WTC11 (cell line): ENCODE data around the gene KNDC1. TPM values are rescaled to one million over a fixed set of nuclear protein-coding genes. Genes with fewer than 3 reads are reported as not detected.

Source experiments
- ATAC-seq: fragments of 200-7000 bp; cut with Tn5 transposase; 2 replicates; pipeline ENCODE4 v1.10.0; 2021; ENCODE audit warnings: mild to moderate bottlenecking, moderate library complexity
- CTCF ChIA-PET: fragments of 300-600 bp; sonication (Branson Sonifier 250); formaldehyde crosslinking; loops from one replicate; lab custom pipeline; 2021; ENCODE audit warnings: antibody characterized with exemption; lab: Charles Lee
- POLR2A ChIA-PET: fragments of 350-600 bp; sonication (Branson Sonifier 250); formaldehyde crosslinking; loops from one replicate; lab custom pipeline; 2021; ENCODE audit warnings: antibody characterized with exemption; lab: Charles Lee
- DNase-seq: peaks from one replicate; pipeline ENCODE4 v3.0.0; 2021; ENCODE audit warnings: low spot score
- H3K27ac Mint-ChIP-seq: 2 replicates; pipeline ENCODE4 v1.8.0; 2021; ENCODE audit warnings: mixed read lengths
- H3K27me3 Mint-ChIP-seq: 2 replicates; pipeline ENCODE4 v1.8.0; 2021; ENCODE audit warnings: low read depth, mild to moderate bottlenecking, moderate library complexity, mixed read lengths
- H3K36me3 Mint-ChIP-seq: 2 replicates; pipeline ENCODE4 v1.8.0; 2021; ENCODE audit warnings: mixed read lengths
- H3K4me1 Mint-ChIP-seq: 2 replicates; pipeline ENCODE4 v1.8.0; 2022; ENCODE audit warnings: mixed read lengths
- H3K4me3 Mint-ChIP-seq: 2 replicates; pipeline ENCODE4 v1.8.0; 2021; ENCODE audit warnings: mild to moderate bottlenecking, moderate library complexity, mixed read lengths
- H3K9me3 Mint-ChIP-seq: 2 replicates; pipeline ENCODE4 v1.8.0; 2021; ENCODE audit warnings: mixed read lengths
- ARID4B ChIP-seq: sonication (generic); formaldehyde crosslinking; IDR thresholded peaks from 2 replicates; pipeline ENCODE4 v1.8.0; 2023; ENCODE audit warnings: missing genetic modification reagents, mild to moderate bottlenecking, borderline replicate concordance
- ATF1 ChIP-seq: sonication (generic); formaldehyde crosslinking; IDR thresholded peaks from 2 replicates; pipeline ENCODE4 v1.8.1; 2023; ENCODE audit warnings: mild to moderate bottlenecking, moderate library complexity, missing genetic modification reagents
- ATF2 ChIP-seq: sonication (generic); formaldehyde crosslinking; IDR thresholded peaks from 2 replicates; pipeline ENCODE4 v1.8.1; 2022; ENCODE audit warnings: low read depth, missing genetic modification reagents, borderline replicate concordance
- CBFB ChIP-seq: sonication (generic); formaldehyde crosslinking; IDR thresholded peaks from 2 replicates; pipeline ENCODE4 v1.8.1; 2022; ENCODE audit warnings: mild to moderate bottlenecking, low read depth, missing genetic modification reagents
- CTCF ChIP-seq: fragments of 200-600 bp; IDR thresholded peaks from 2 replicates; pipeline ENCODE4 v1.8.0; 2022; ENCODE audit warnings: antibody characterized with exemption
- E2F4 ChIP-seq: sonication (generic); formaldehyde crosslinking; IDR thresholded peaks from 2 replicates; pipeline ENCODE4 v1.8.1; 2022; ENCODE audit warnings: low read depth, mild to moderate bottlenecking, moderate library complexity, missing genetic modification reagents, borderline replicate concordance
- ESRRA ChIP-seq: sonication (generic); formaldehyde crosslinking; IDR thresholded peaks from 2 replicates; pipeline ENCODE4 v1.8.1; 2022; ENCODE audit warnings: mild to moderate bottlenecking, missing genetic modification reagents, borderline replicate concordance
- FOXJ3 ChIP-seq: sonication (generic); formaldehyde crosslinking; IDR thresholded peaks from 2 replicates; pipeline ENCODE4 v1.9.0; 2021; ENCODE audit warnings: missing genetic modification reagents, mild to moderate bottlenecking, borderline replicate concordance
- FOXP1 ChIP-seq: sonication (generic); formaldehyde crosslinking; IDR thresholded peaks from 2 replicates; pipeline ENCODE4 v1.8.0; 2022; ENCODE audit warnings: missing genetic modification reagents, mild to moderate bottlenecking, moderate library complexity, borderline replicate concordance
- HMGXB4 ChIP-seq: sonication (generic); formaldehyde crosslinking; IDR thresholded peaks from 2 replicates; pipeline ENCODE4 v1.8.1; 2023; ENCODE audit warnings: mild to moderate bottlenecking, moderate library complexity, missing genetic modification reagents
- JAZF1 ChIP-seq: fragments of 250-450 bp; sonication (Bioruptor Pico); IDR thresholded peaks from 2 replicates; pipeline ENCODE4 v1.9.0; 2021; ENCODE audit warnings: moderate library complexity, mild to moderate bottlenecking, inconsistent platforms
- JUN ChIP-seq: sonication (generic); formaldehyde crosslinking; IDR thresholded peaks from 2 replicates; pipeline ENCODE4 v1.8.0; 2023; ENCODE audit warnings: mild to moderate bottlenecking, missing genetic modification reagents
- MAX ChIP-seq: sonication (generic); formaldehyde crosslinking; IDR thresholded peaks from 2 replicates; pipeline ENCODE4 v1.8.0; 2022; ENCODE audit warnings: mild to moderate bottlenecking, missing genetic modification reagents
- MXD4 ChIP-seq: fragments of 250-450 bp; sonication (Bioruptor Pico); IDR thresholded peaks from 2 replicates; pipeline ENCODE4 v1.8.0; 2021; ENCODE audit warnings: mild to moderate bottlenecking, moderate library complexity, borderline replicate concordance
- NR2C2 ChIP-seq: sonication (generic); formaldehyde crosslinking; IDR thresholded peaks from 2 replicates; pipeline ENCODE4 v1.8.0; 2022; ENCODE audit warnings: mild to moderate bottlenecking, missing genetic modification reagents
- PRRX2 ChIP-seq: fragments of 250-450 bp; sonication (Bioruptor Pico); IDR thresholded peaks from 2 replicates; pipeline ENCODE4 v1.8.0; 2021; ENCODE audit warnings: mild to moderate bottlenecking
- RORB ChIP-seq: fragments of 250-450 bp; sonication (Bioruptor Pico); IDR thresholded peaks from 2 replicates; pipeline ENCODE4 v1.9.0; 2021; ENCODE audit warnings: mild to moderate bottlenecking
- SMAD3 ChIP-seq: sonication (generic); formaldehyde crosslinking; IDR thresholded peaks from 2 replicates; pipeline ENCODE4 v1.8.0; 2022; ENCODE audit warnings: missing genetic modification reagents, mild to moderate bottlenecking, borderline replicate concordance
- SP1 ChIP-seq: sonication (generic); formaldehyde crosslinking; conservative IDR thresholded peaks from 2 replicates; pipeline ENCODE4 v1.8.1; 2022; ENCODE audit warnings: missing genetic modification reagents
- ZBTB21 ChIP-seq: sonication (generic); formaldehyde crosslinking; IDR thresholded peaks from 2 replicates; pipeline ENCODE4 v1.8.1; 2023; ENCODE audit warnings: mild to moderate bottlenecking, missing genetic modification reagents, borderline replicate concordance
- ZNF232 ChIP-seq: sonication (generic); formaldehyde crosslinking; IDR thresholded peaks from 2 replicates; pipeline ENCODE4 v1.8.0; 2022; ENCODE audit warnings: mild to moderate bottlenecking, missing genetic modification reagents
- ZNF263 ChIP-seq: sonication (generic); formaldehyde crosslinking; IDR thresholded peaks from 2 replicates; pipeline ENCODE4 v1.8.1; 2022; ENCODE audit warnings: low read depth, mild to moderate bottlenecking, moderate library complexity, missing genetic modification reagents
- ZNF317 ChIP-seq: sonication (generic); formaldehyde crosslinking; IDR thresholded peaks from 2 replicates; pipeline ENCODE4 v1.8.1; 2023; ENCODE audit warnings: low read depth, mild to moderate bottlenecking, moderate library complexity, missing genetic modification reagents, borderline replicate concordance
- ZNF671 ChIP-seq: fragments of 250-450 bp; sonication (Bioruptor Pico); IDR thresholded peaks from 2 replicates; pipeline ENCODE4 v1.8.0; 2021; ENCODE audit warnings: mild to moderate bottlenecking
- total RNA-seq: library from RNA; stranded (reverse); gene quantifications from 3 replicates; pipeline ENCODE4 v1.2.3, GENCODE V29; 2021

KNDC1 gene
- total RNA-seq, 1 experiment from 2014 or later: 26.6 TPM

DNA sequence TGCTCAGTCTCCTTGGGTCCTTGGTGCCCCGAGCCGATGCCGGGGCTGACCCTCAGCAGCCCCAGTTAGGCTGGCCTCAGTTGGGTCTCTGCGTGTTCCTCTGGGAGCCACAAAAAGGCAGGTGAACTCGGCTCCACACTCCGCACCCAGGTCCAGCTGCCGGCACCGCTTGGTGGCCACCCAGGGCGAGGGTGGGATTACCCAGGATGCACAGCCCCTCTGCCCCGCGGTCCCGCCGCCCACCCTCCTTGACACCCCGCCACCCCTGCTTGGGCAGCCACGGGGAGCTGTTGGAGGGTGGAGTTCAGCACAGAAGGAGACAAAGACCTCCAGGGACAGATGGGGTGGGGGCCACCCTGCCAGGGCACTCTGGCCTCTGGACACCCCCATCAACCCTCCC lies 95.3 kb downstream of the KNDC1 start:
- ChIA-PET POLR2A (no interaction called here), CTCF (interaction anchor here (5.0 kb wide), 1 partner anchor 9 kb away, joined by 61 read pairs; no protein-coding TSS in a partner anchor)
- H3K27ac Mint-ChIP-seq: no peak overlapping the region
- TF ChIP-seq RORB (CRISPR knock-in tag) (no peak), CBFB (CRISPR knock-in tag) (no peak), ZNF671 (CRISPR knock-in tag) (no peak), MAX (CRISPR knock-in tag) (no peak), CTCF (no peak), NR2C2 (CRISPR knock-in tag) (no peak), MXD4 (CRISPR knock-in tag) (no peak), FOXJ3 (CRISPR knock-in tag) (no peak), ATF2 (no peak), ZNF263 (CRISPR knock-in tag) (no peak), E2F4 (CRISPR knock-in tag) (no peak), PRRX2 (CRISPR knock-in tag) (no peak), ZNF232 (CRISPR knock-in tag) (no peak), ESRRA (no peak), JAZF1 (CRISPR knock-in tag) (no peak), FOXP1 (CRISPR knock-in tag) (no peak), ZBTB21 (CRISPR knock-in tag) (no peak), JUN (CRISPR knock-in tag) (no peak), ATF1 (CRISPR knock-in tag) (no peak)
- no peaks in the 10 kb centered on the region; the same call in 1 of the 2 replicates for H3K27me3 Mint-ChIP-seq
- ATAC-seq (no peak), DNase-seq (no peak)
- no peaks in the 10 kb centered on the region for H3K9me3 Mint-ChIP-seq
- no peaks in the 10 kb centered on the region for H3K36me3 Mint-ChIP-seq
- H3K4me1 Mint-ChIP-seq: peaks cover 9% of the 10 kb centered on the region
- H3K4me3 Mint-ChIP-seq: no peak overlapping the region

DNA sequence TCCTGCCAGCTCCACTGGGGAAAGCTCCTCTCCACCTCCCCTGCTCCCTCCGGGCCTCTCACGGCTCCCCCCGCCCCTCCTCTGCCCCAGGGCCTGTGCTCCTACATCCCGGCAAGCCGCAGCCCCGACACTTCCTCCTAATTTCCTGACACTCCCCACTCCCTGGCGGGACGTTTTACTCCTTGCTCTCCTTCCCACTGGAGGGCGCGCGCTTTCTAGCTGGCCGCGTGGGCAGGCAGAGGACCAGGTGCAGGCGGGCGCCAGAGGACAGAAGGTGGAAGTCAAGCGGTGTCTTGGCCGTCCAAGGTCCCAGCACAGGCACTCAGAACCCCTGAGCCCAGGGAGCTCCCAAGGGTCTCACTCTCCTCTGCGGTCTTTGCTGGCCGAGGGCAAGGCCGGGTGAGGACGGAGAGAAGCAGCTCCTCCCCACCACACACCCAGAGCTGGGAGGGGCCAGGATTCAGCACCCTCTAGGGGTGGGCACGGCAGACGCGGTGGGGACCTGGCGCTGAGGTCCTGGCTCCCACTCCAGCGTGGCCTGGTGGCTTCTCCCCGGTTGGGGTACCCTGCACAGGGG lies 97.6 kb downstream of the KNDC1 start:
- ATAC-seq (peak; percentile 79), DNase-seq (peak; percentile 69)
- H3K27me3 Mint-ChIP-seq: peaks cover 3% of the 10 kb centered on the region
- H3K4me1 Mint-ChIP-seq: peaks cover 13% of the 10 kb centered on the region
- H3K4me3 Mint-ChIP-seq: peak overlapping the region; percentile 75
- ChIA-PET POLR2A (interaction anchor here (0.6 to 0.7 kb wide), 3 partner anchors 11 to 274 kb away, joined by 3 to 5 read pairs (median 4); no protein-coding TSS in a partner anchor), CTCF (interaction anchor here (0.6 to 5.0 kb wide), 17 partner anchors 10 to 319 kb away, joined by 3 to 61 read pairs (median 4); partner anchors contain the start of gene KNDC1)
- 0 out of 2 replicates have a peak overlapping the region, but pooled peaks have one; percentile 57 for H3K27ac Mint-ChIP-seq
- no peaks in the 10 kb centered on the region for H3K36me3 Mint-ChIP-seq
- H3K9me3 Mint-ChIP-seq: no peaks in the 10 kb centered on the region
- TF ChIP-seq SMAD3 (CRISPR knock-in tag): no peak
- TF ChIP-seq ARID4B (CRISPR knock-in tag): 0 out of 2 replicates have a peak, but pooled peaks have one; percentile 27
- TF ChIP-seq SP1: 0 out of 2 replicates have a peak, but pooled peaks have one; percentile 41
- TF ChIP-seq ZNF263 (CRISPR knock-in tag): peak; percentile 86
- no peak for TF ChIP-seq ESRRA
- TF ChIP-seq HMGXB4 (CRISPR knock-in tag): peak; percentile 46; the same call in 1 of the 2 replicates
- TF ChIP-seq ZNF317 (CRISPR knock-in tag): no peak
- TF ChIP-seq MAX (CRISPR knock-in tag): peak; percentile 61
